HepG2 (cell line): ENCODE measurements around the gene ADAMTSL3. TPM values are rescaled to one million over a fixed set of nuclear protein-coding genes. Genes with fewer than 3 reads are reported as not detected.

Source experiments
- ATAC-seq: fragments of 200-7000 bp; cut with Tn5 transposase; 3 replicates; pipeline ENCODE4 v1.9.1; 2020; ENCODE audit warnings: mild to moderate bottlenecking, moderate library complexity
- BruUV-seq: library from RNA; stranded (reverse); fragments of 400-500 nt; replicated peaks from 2 replicates; lab custom pipeline; 2021; lab: Mats Ljungman, UMichigan
- CTCF ChIA-PET: fragments of 300-600 bp; formaldehyde crosslinking; extraction: SDS; loops from one replicate; lab custom pipeline; 2021; ENCODE audit warnings: low total read pairs, inconsistent platforms, low intra/inter-chr PET ratio; lab: Yijun Ruan, JAX
- POLR2A ChIA-PET: fragments of 350-600 bp; sonication (Branson Sonifier 250); formaldehyde crosslinking; loops from one replicate; lab custom pipeline; 2020; ENCODE audit warnings: antibody characterized with exemption, inconsistent platforms; lab: Yijun Ruan, JAX
- DNase-seq: peaks from one replicate; pipeline ENCODE4 v3.0.0-alpha.2; 2015; ENCODE audit warnings: low spot score
- FAIRE-seq: peaks from 3 replicates; lab custom pipeline; 2011; peaks lifted over from hg19 to GRCh38; lab: Jason Lieb, UNC
- H2AFZ ChIP-seq: one replicate; pipeline ENCODE4 v1.6.1; 2011; ENCODE audit warnings: low read length, inconsistent platforms
- H3K27ac ChIP-seq: fragments of 300-600 bp; 3 replicates; pipeline ENCODE4 v1.8.0; 2011; ENCODE audit warnings: mixed run types, mild to moderate bottlenecking, mixed read lengths, low read length, inconsistent platforms; ENCODE audit not compliant: insufficient read depth; ENCODE audit errors: extremely low read length
- H3K27me3 ChIP-seq, 2 experiments: fragments of 200-600 bp in 1 of 2; 2 replicates in 1 of 2; 3 replicates in 1 of 2; pipeline versions ENCODE4 v1.6.0 to v1.8.0; 2011; ENCODE audit warnings: low read length in 2 of 2, mild to moderate bottlenecking in 2 of 2, moderate library complexity in 2 of 2, inconsistent platforms in 1 of 2; ENCODE audit not compliant: insufficient read depth in 2 of 2, control insufficient read depth in 1 of 2
- H3K36me3 ChIP-seq, 2 experiments: fragments of 200-600 bp in 1 of 2; replicated peaks in 1 of 2; 2 replicates in 1 of 2; 3 replicates in 1 of 2; pipeline versions ENCODE4 v1.5.1 to v1.8.0; 2011; ENCODE audit warnings: low read length in 2 of 2, inconsistent platforms in 1 of 2; ENCODE audit not compliant: insufficient read depth in 2 of 2, control insufficient read depth in 1 of 2
- H3K4me1 ChIP-seq: 2 replicates; pipeline ENCODE4 v1.5.1; 2012; ENCODE audit warnings: low read length, inconsistent platforms; ENCODE audit not compliant: insufficient read depth
- H3K4me2 ChIP-seq: 2 replicates; pipeline ENCODE4 v1.6.0; 2011; ENCODE audit warnings: low read depth, low read length, inconsistent platforms
- H3K4me3 ChIP-seq, 3 experiments: fragments of 200-600 bp in 1 of 3; sonication (generic), shearing (Covaris generic) in 1 of 3; replicated peaks in 1 of 3; 2 replicates each; pipeline ENCODE4 v1.5.1; 2011 to 2016; ENCODE audit warnings: low read length in 3 of 3, inconsistent platforms in 2 of 3, low read depth in 2 of 3, mild to moderate bottlenecking in 2 of 3, control low read depth in 1 of 3, mixed read lengths in 1 of 3; ENCODE audit not compliant: insufficient read depth in 1 of 3
- H3K79me2 ChIP-seq: one replicate; pipeline ENCODE4 v1.6.1; 2011; ENCODE audit warnings: low read length, inconsistent platforms; ENCODE audit not compliant: insufficient read depth
- H3K9ac ChIP-seq: 2 replicates; pipeline ENCODE4 v1.6.0; 2011; ENCODE audit warnings: mild to moderate bottlenecking, low read depth, low read length, inconsistent platforms; ENCODE audit not compliant: insufficient read depth
- H3K9me3 ChIP-seq: 2 replicates; pipeline ENCODE4 v1.5.1; 2012; ENCODE audit warnings: mild to moderate bottlenecking, low read length
- H4K20me1 ChIP-seq: 2 replicates; pipeline ENCODE4 v1.6.0; 2011; ENCODE audit warnings: inconsistent platforms, mild to moderate bottlenecking, low read length, moderate library complexity; ENCODE audit not compliant: insufficient read depth
- CEBPG ChIP-seq: IDR thresholded peaks from 2 replicates; pipeline ENCODE4 v1.6.1; 2016
- CERS6 ChIP-seq: sonication (generic); formaldehyde crosslinking; IDR thresholded peaks from 2 replicates; pipeline ENCODE4 v1.5.0; 2020; ENCODE audit warnings: missing genetic modification reagents
- E2F1 ChIP-seq: sonication (generic); formaldehyde crosslinking; IDR thresholded peaks from 2 replicates; pipeline ENCODE4 v1.5.0; 2020; ENCODE audit warnings: missing genetic modification reagents
- GATAD2A ChIP-seq: IDR thresholded peaks from 2 replicates; pipeline ENCODE4 v1.6.1; 2016
- HNRNPK ChIP-seq: fragments of 200-400 bp; formaldehyde crosslinking; IDR thresholded peaks from 2 replicates; pipeline ENCODE4 v1.6.1; 2018; ENCODE audit warnings: low read length, low read depth, moderate library complexity, mild to moderate bottlenecking; ENCODE audit not compliant: poor library complexity, severe bottlenecking
- HOXA9 ChIP-seq: sonication (generic); formaldehyde crosslinking; IDR thresholded peaks from 2 replicates; pipeline ENCODE4 v1.8.1; 2022; ENCODE audit warnings: missing genetic modification reagents, mild to moderate bottlenecking, moderate library complexity, borderline replicate concordance
- MAFK ChIP-seq, 2 experiments: IDR thresholded peaks in 1 of 2; conservative IDR thresholded peaks in 1 of 2; 2 replicates each; pipeline ENCODE4 v1.6.1; 2011; ENCODE audit warnings: improper control_type of control experiment in 2 of 2, low read length in 2 of 2
- NCOA2 ChIP-seq: sonication (generic); formaldehyde crosslinking; IDR thresholded peaks from 2 replicates; pipeline ENCODE4 v1.8.0; 2022; ENCODE audit warnings: inconsistent platforms
- SOX13 ChIP-seq, 3 experiments: fragments of 450-650 bp in 1 of 3; sonication (generic) in 1 of 3; formaldehyde crosslinking in 1 of 3; IDR thresholded peaks in 2 of 3; conservative IDR thresholded peaks in 1 of 3; 2 replicates each; pipeline versions ENCODE4 v1.5.0 to v1.6.1; 2016 to 2020; ENCODE audit warnings: antibody characterized with exemption in 1 of 3, mild to moderate bottlenecking in 1 of 3, missing compliant biosample characterization in 1 of 3, missing genetic modification reagents in 1 of 3, moderate library complexity in 1 of 3
- TMF1 ChIP-seq: sonication (generic); formaldehyde crosslinking; IDR thresholded peaks from 2 replicates; pipeline ENCODE4 v1.8.1; 2022; ENCODE audit warnings: low read depth, missing genetic modification reagents
- ZGPAT ChIP-seq: IDR thresholded peaks from 2 replicates; pipeline ENCODE4 v1.6.1; 2016; ENCODE audit warnings: mild to moderate bottlenecking
- ZNF143 ChIP-seq: sonication (generic); formaldehyde crosslinking; IDR thresholded peaks from 2 replicates; pipeline ENCODE4 v1.4.0; 2020; ENCODE audit warnings: missing genetic modification reagents
- ZNF432 ChIP-seq: sonication (generic); formaldehyde crosslinking; IDR thresholded peaks from 2 replicates; pipeline ENCODE4 v1.5.0; 2020; ENCODE audit warnings: missing genetic modification reagents, mild to moderate bottlenecking, borderline replicate concordance
- ZNF446 ChIP-seq: sonication (generic); formaldehyde crosslinking; IDR thresholded peaks from 2 replicates; pipeline ENCODE4 v1.5.0; 2020; ENCODE audit warnings: mild to moderate bottlenecking, missing genetic modification reagents
- ZNF644 ChIP-seq: IDR thresholded peaks from 2 replicates; pipeline ENCODE4 v1.6.1; 2016; ENCODE audit warnings: low read depth
- ZNF672 ChIP-seq: sonication (generic); formaldehyde crosslinking; IDR thresholded peaks from 2 replicates; pipeline ENCODE4 v1.8.1; 2022; ENCODE audit warnings: missing genetic modification reagents
- ZNF768 ChIP-seq: sonication (generic); formaldehyde crosslinking; IDR thresholded peaks from 2 replicates; pipeline ENCODE4 v1.4.0; 2020; ENCODE audit warnings: missing genetic modification reagents
- in situ Hi-C: cut with HindIII; loops from 2 replicates; pipeline ENCODE4 v1.10.0; 2017; ENCODE audit warnings: low pct_unique_long_range_greater_than_20kb; ENCODE audit not compliant: extremely low pct_ligation_motif_present
- intact Hi-C: fragments of 100-400 bp; cut with micrococcal nuclease; formaldehyde crosslinking; loops from one replicate; pipeline ENCODE4 v1.10.0; 2022; ENCODE audit not compliant: unreplicated experiment
- polyA plus RNA-seq, 8 experiments: library from polyadenylated mRNA; depleted of rRNA in 3 of 8; stranded (reverse) in 7 of 8; unstranded in 1 of 8; fragments of >200 nt; fragmentation: Illumina TruSeq in 4 of 8; extraction: Trizol in 4 of 8; gene quantifications; 2 replicates each; pipeline versions ENCODE4 v1.2.1 to v1.2.3, GENCODE V29; 2011 to 2016; ENCODE audit warnings: low read depth in 4 of 8, missing spikeins in 1 of 8, mixed read lengths in 1 of 8; ENCODE audit not compliant: insufficient read depth in 1 of 8
- total RNA-seq, 5 experiments: library from RNA; depleted of rRNA; stranded (reverse); fragments of >200 nt; fragmentation: Illumina TruSeq; extraction: Trizol; gene quantifications; 2 replicates each; pipeline ENCODE4 v1.2.3, GENCODE V29; 2016; ENCODE audit warnings: low read depth in 1 of 5
- TF ChIP-seq, protein P1 (sequence below): IDR thresholded peaks from 2 replicates; pipeline ENCODE4 v1.6.1; 2016; ENCODE audit warnings: missing genetic modification reagents, missing compliant biosample characterization

Gene ADAMTSL3
- total and polyA plus RNA-seq, 2 of the 13 experiments (the other 11 are each of a cell fraction or from before 2014, with no cell fraction given) = 0.04 to 0.09 TPM

DNA sequence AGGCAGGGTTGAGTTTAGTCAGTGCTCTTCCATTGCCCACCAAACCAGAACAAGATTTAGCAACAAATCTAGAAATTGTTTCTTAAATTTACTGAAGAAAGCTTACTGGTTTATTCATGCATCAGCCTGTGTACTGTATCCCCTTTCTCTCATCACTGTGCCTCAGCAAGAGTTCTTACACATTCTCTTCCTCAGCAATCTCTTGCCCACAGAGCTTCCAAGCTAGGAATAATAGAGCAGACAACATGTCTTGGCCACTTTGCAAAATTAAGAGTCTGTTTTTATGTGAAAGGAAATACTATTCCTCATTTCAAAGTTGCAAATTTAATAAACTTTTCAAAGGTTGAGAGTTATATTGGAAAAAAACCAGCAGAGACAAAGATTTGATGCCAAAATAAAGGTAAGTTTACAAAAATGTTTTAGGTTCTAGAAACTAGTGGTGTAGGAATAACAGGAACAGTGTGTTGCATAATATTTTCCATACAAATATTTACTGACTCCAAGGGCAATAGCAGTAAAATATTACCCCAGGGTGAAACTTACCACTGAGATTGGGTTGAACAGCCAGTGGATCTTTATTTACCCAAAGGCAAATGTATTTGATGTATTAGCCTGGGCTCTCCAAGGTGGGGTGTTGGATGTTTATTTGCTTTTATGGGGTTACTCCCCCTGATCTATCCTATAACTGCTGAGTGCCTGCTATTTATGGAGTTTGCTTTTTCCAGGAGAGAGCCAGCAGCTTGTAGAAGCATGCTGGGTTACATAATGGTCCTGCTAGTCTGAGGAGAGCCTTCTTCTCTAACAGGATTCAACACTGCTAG lies 276.7 kb downstream of the ADAMTSL3 start:
- ChIA-PET CTCF (no interaction called here), POLR2A (no interaction called here)
- H2AFZ ChIP-seq = no peak overlapping the region
- peak; percentile 78 for DNase-seq
- in situ Hi-C loops (no loop called here), intact Hi-C loops (loop anchor here (1.0 kb wide), 1 partner anchor 10 kb away; no protein-coding TSS in a partner anchor)
- no peak overlapping the region for H3K4me2 ChIP-seq
- no TSS peak for BruUV-seq
- H3K9ac ChIP-seq = no peak overlapping the region
- FAIRE-seq = no peak
- H4K20me1 ChIP-seq = no peaks in the 10 kb centered on the region
- ATAC-seq = peak; percentile 99
- no peaks in the 10 kb centered on the region for H3K36me3 ChIP-seq
- no peak overlapping the region for H3K4me3 ChIP-seq
- H3K79me2 ChIP-seq = no peaks in the 10 kb centered on the region
- H3K4me1 ChIP-seq = peaks cover 30% of the 10 kb centered on the region
- peaks cover 18% of the 10 kb centered on the region for H3K9me3 ChIP-seq
- no peaks in the 10 kb centered on the region; a peak in 1 of 5 replicates for H3K27me3 ChIP-seq
- peak overlapping the region; percentile 49 for H3K27ac ChIP-seq
- TF ChIP-seq ZGPAT (CRISPR knock-in tag) (peak; percentile 62), ZNF143 (CRISPR knock-in tag) (no peak), NCOA2 (CRISPR knock-in tag) (peak; percentile 75; the same call in 1 of the 2 replicates), MAFK (conservative IDR thresholded peaks at IDR 0.05 in 1 of 2, IDR thresholded peaks at IDR 0.05 in 1 of 2; ENCODE audit: low read length in 2 of 2) (0 out of 4 replicates have a peak, but pooled peaks of 1 of the 2 experiments have one; percentile 20), CEBPG (CRISPR knock-in tag) (peak; percentile 60), TMF1 (CRISPR knock-in tag) (no peak), GATAD2A (CRISPR knock-in tag) (peak; percentile 88), ZNF768 (no peak), HOXA9 (CRISPR knock-in tag) (no peak), ZNF644 (CRISPR knock-in tag) (0 out of 2 replicates have a peak, but pooled peaks have one; percentile 49), ZNF446 (CRISPR knock-in tag) (no peak), SOX13 (IDR thresholded peaks at IDR 0.05) (no peak), SOX13 (CRISPR knock-in tag; conservative IDR thresholded peaks at IDR 0.05 in 1 of 2, IDR thresholded peaks at IDR 0.05 in 1 of 2) (peak in 1 of 2 experiments; percentile 43; a peak in 2 of 4 replicates), ZNF672 (CRISPR knock-in tag) (no peak), CERS6 (CRISPR knock-in tag) (no peak), HNRNPK (no peak), ZNF432 (CRISPR knock-in tag) (no peak), E2F1 (CRISPR knock-in tag) (no peak)
- TF ChIP-seq, protein P1, sequence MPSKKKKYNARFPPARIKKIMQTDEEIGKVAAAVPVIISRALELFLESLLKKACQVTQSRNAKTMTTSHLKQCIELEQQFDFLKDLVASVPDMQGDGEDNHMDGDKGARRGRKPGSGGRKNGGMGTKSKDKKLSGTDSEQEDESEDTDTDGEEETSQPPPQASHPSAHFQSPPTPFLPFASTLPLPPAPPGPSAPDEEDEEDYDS (CRISPR knock-in tag) = no peak
